ENCODE measurements around the gene FKBP5. TPM values are rescaled to one million over a fixed set of nuclear protein-coding genes. Genes with fewer than 3 reads are reported as not detected.

The FKBP5 gene
- total and polyA plus RNA-seq, 7 donors = 52.9 to 326 (median 200) TPM

- no peak for DNase-seq
- H3K27me3 ChIP-seq = no peaks in the 10 kb centered on the region
- peaks cover 18 to 88% (median 37%) of the 10 kb centered on the region in 4 donors for H3K36me3 ChIP-seq
- intact Hi-C loops (cut with DNase I) = no loop called here
- 94 to 95% methylated on average over 1 of the region's 1 CpG for whole genome bisulfite sequencing, 2 donors
- H3K27ac ChIP-seq = peak overlapping the region in 1 of 4 donors; percentile 3
- H3K9me3 ChIP-seq = no peaks in the 10 kb centered on the region
- H3K4me3 ChIP-seq = no peak overlapping the region
- TF ChIP-seq CTCF (IDR thresholded peaks at IDR 0.05) = no peak
- no peak for TF ChIP-seq EP300 (IDR thresholded peaks at IDR 0.05)
- no peak for TF ChIP-seq POLR2A (IDR thresholded peaks at IDR 0.05)
- no peak for TF ChIP-seq POLR2AphosphoS5 (IDR thresholded peaks at IDR 0.05)
- peaks cover 0 to 12% (median 4%) of the 10 kb centered on the region in 4 donors for H3K4me1 ChIP-seq
Observed at GRCh38 chr6:35609588-35609987, 79.1 kb downstream of the FKBP5 start.

- Histone ChIP-seq H3K27me3 (no peaks in the 10 kb centered on the region), H3K36me3 (peaks cover 11 to 69% (median 23%) of the 10 kb centered on the region in 4 donors), H3K4me1 (peaks cover 0 to 31% (median 20%) of the 10 kb centered on the region in 4 donors), H3K4me3 (no peak overlapping the region), H3K27ac (peak overlapping the region in 1 of 4 donors; percentile 17), H3K9me3 (no peaks in the 10 kb centered on the region)
- WGBS, 2 donors = 91 to 94% methylated on average over 13 of the region's 13 CpGs
- DNase-seq = no peak
- no peak for TF ChIP-seq POLR2A (IDR thresholded peaks at IDR 0.05)
- TF ChIP-seq POLR2AphosphoS5 (IDR thresholded peaks at IDR 0.05) = no peak
- no peak for TF ChIP-seq EP300 (IDR thresholded peaks at IDR 0.05)
- TF ChIP-seq CTCF (IDR thresholded peaks at IDR 0.05) = no peak
- intact Hi-C loops (cut with DNase I) = no loop called here
Observed at GRCh38 chr6:35607517-35608233, 81.0 kb downstream of the FKBP5 start.

- H3K27me3 ChIP-seq = no peaks in the 10 kb centered on the region
- H3K4me3 ChIP-seq = no peak overlapping the region
- 96% methylated on average over 6 of the region's 6 CpGs for WGBS, 2 donors
- intact Hi-C loops (cut with DNase I) = no loop called here
- no peak for DNase-seq
- H3K36me3 ChIP-seq = peaks cover 4 to 48% (median 8%) of the 10 kb centered on the region in 4 donors
- H3K9me3 ChIP-seq = no peaks in the 10 kb centered on the region
- H3K4me1 ChIP-seq = peaks cover 0 to 43% (median 35%) of the 10 kb centered on the region in 4 donors
- TF ChIP-seq EP300 (IDR thresholded peaks at IDR 0.05) (no peak), POLR2A (IDR thresholded peaks at IDR 0.05) (no peak), CTCF (IDR thresholded peaks at IDR 0.05) (no peak), POLR2AphosphoS5 (IDR thresholded peaks at IDR 0.05) (no peak)
- peak overlapping the region in 2 of 4 donors; percentile 5 to 6 for H3K27ac ChIP-seq
Observed at GRCh38 chr6:35605600-35605999, 83.1 kb downstream of the FKBP5 start.

GRCh38 chr6:35603326-35604202 lies 85.2 kb downstream of the FKBP5 start:
- H3K9me3 ChIP-seq = no peaks in the 10 kb centered on the region
- H3K27ac ChIP-seq = peak overlapping the region; percentile 88 to 98 (median 91)
- TF ChIP-seq POLR2AphosphoS5 (IDR thresholded peaks at IDR 0.05) (peak in 1 of 4 donors; percentile 18), CTCF (IDR thresholded peaks at IDR 0.05) (no peak)
- intact Hi-C loops (cut with DNase I) = loop anchor here (2.0 to 5.0 kb wide), 3 partner anchors 17 to 129 kb away; partner anchors contain the start of gene FKBP5
- H3K4me3 ChIP-seq = no peak overlapping the region
- H3K27me3 ChIP-seq = no peaks in the 10 kb centered on the region
- DNase-seq = no peak
- WGBS, 2 donors = 93 to 96% methylated on average over 9 of the region's 9 CpGs
- peaks cover 0 to 28% (median 2%) of the 10 kb centered on the region in 4 donors for H3K36me3 ChIP-seq
- peaks cover 0 to 64% (median 54%) of the 10 kb centered on the region in 4 donors for H3K4me1 ChIP-seq
